ENCODE results near the gene WNT1.

The WNT1 gene

GRCh38 chr12:48978291-48978740, at the start of gene WNT1:
Gene WNT1, plus strand, starts transcription at chr12:48978322. Its CDS starts 329 bp downstream, at chr12:48978651.
- DNase-seq (ENCODE audit: low read depth) = no peak

GRCh38 chr12:48929551-48929950, 48.6 kb upstream of the WNT1 start:
- no peak for DNase-seq (ENCODE audit: low read depth)

GRCh38 chr12:48930475-48930874, 47.6 kb upstream of the WNT1 start:
- no peak for DNase-seq (ENCODE audit: low read depth)

GRCh38 chr12:48932878-48933277, 45.2 kb upstream of the WNT1 start:
- no peak for DNase-seq (ENCODE audit: low read depth)

GRCh38 chr12:48933664-48934311, 44.3 kb upstream of the WNT1 start:
- DNase-seq (ENCODE audit: low read depth) = no peak

- DNase-seq (ENCODE audit: low read depth) = no peak
These were observed 43.8 kb upstream of the WNT1 start for GRCh38 chr12:48934312-48934706.

- peak; percentile 76 for DNase-seq (ENCODE audit: low read depth)
These were observed 41.6 kb upstream of the WNT1 start for GRCh38 chr12:48936379-48936979.

GRCh38 chr12:48937170-48937569, 41.0 kb upstream of the WNT1 start:
- no peak for DNase-seq (ENCODE audit: low read depth)

GRCh38 chr12:48938805-48939204, 39.3 kb upstream of the WNT1 start:
- no peak for DNase-seq (ENCODE audit: low read depth)

GRCh38 chr12:48940181-48940580, 37.9 kb upstream of the WNT1 start:
- DNase-seq (ENCODE audit: low read depth) = no peak

GRCh38 chr12:48943221-48943620, 34.9 kb upstream of the WNT1 start:
- no peak for DNase-seq (ENCODE audit: low read depth)

- no peak for DNase-seq (ENCODE audit: low read depth)
These were observed 31.9 kb upstream of the WNT1 start for GRCh38 chr12:48946205-48946604.

GRCh38 chr12:48946943-48947342, 31.2 kb upstream of the WNT1 start:
- DNase-seq (ENCODE audit: low read depth) = no peak

GRCh38 chr12:48947727-48948126, 30.4 kb upstream of the WNT1 start:
- DNase-seq (ENCODE audit: low read depth) = no peak

GRCh38 chr12:48952691-48953090, 25.4 kb upstream of the WNT1 start:
- no peak for DNase-seq (ENCODE audit: low read depth)

- no peak for DNase-seq (ENCODE audit: low read depth)
These were observed 24.1 kb upstream of the WNT1 start for GRCh38 chr12:48954061-48954460.

GRCh38 chr12:48954841-48955501, 23.2 kb upstream of the WNT1 start:
- no peak for DNase-seq (ENCODE audit: low read depth)

GRCh38 chr12:48956279-48957140, 21.6 kb upstream of the WNT1 start:
- no peak for DNase-seq (ENCODE audit: low read depth)

- DNase-seq (ENCODE audit: low read depth) = peak; percentile 89
These were observed 20.7 kb upstream of the WNT1 start, which contains the start of gene ARF3 for GRCh38 chr12:48957141-48958048. Gene ARF3, minus strand, starts transcription at chr12:48957487. Its CDS starts 16,392 bp downstream, at chr12:48941095.

- no peak for DNase-seq (ENCODE audit: low read depth)
These were observed 20.1 kb upstream of the WNT1 start for GRCh38 chr12:48958049-48958388.

- DNase-seq (ENCODE audit: low read depth) = no peak
These were observed 17.3 kb upstream of the WNT1 start for GRCh38 chr12:48960834-48961233.

Measured in stimulated activated CD8-positive, alpha-beta memory T cell treated with anti-CD3 and anti-CD28 coated beads, Interleukin-4, amount 100 ng/mL, for 24 hours (primary cell).